Heart left ventricle (tissue), 16 donors: Measurements from ENCODE around the gene BOK. TPM values are rescaled to one million over a fixed set of nuclear protein-coding genes. Genes with fewer than 3 reads are reported as not detected.

Experiments
- ATAC-seq, 4 donors: fragments of 200-7000 bp; cut with Tn5 transposase; one replicate each; pipeline ENCODE4 v1.9.1; 2020 to 2022; ENCODE audit warnings: moderate library complexity in 4 of 4, mild to moderate bottlenecking in 3 of 4, moderate number of reproducible peaks in 1 of 4
- DNase-seq, 5 donors: peaks; one replicate each; pipeline ENCODE4 v3.0.0-alpha.2; 2020
- H3K27ac ChIP-seq, 12 donors: fragments of 200-600 bp; sonication (generic) in 4 of 12; one replicate each; pipeline versions ENCODE4 v1.5.0 to v1.8.0; 2016 to 2022; ENCODE audit warnings: mild to moderate bottlenecking in 2 of 12
- H3K27me3 ChIP-seq, 9 donors: fragments of 200-600 bp; sonication (generic) in 2 of 9; one replicate each; pipeline versions ENCODE4 v1.5.1 to v1.8.0; 2016 to 2022; ENCODE audit warnings: mild to moderate bottlenecking in 3 of 9
- H3K36me3 ChIP-seq, 9 donors: fragments of 200-600 bp; sonication (generic) in 2 of 9; one replicate each; pipeline versions ENCODE4 v1.5.0 to v1.8.0; 2018 to 2022; ENCODE audit warnings: mild to moderate bottlenecking in 2 of 9
- H3K4me1 ChIP-seq, 12 donors: fragments of 200-600 bp; sonication (generic) in 4 of 12; one replicate each; pipeline versions ENCODE4 v1.5.0 to v1.8.0; 2016 to 2022; ENCODE audit warnings: mild to moderate bottlenecking in 3 of 12
- H3K4me3 ChIP-seq, 12 donors: fragments of 200-600 bp; sonication (generic) in 4 of 12; one replicate each; pipeline versions ENCODE4 v1.5.0 to v1.8.0; 2017 to 2022; ENCODE audit warnings: mild to moderate bottlenecking in 9 of 12, moderate library complexity in 4 of 12
- H3K9me3 ChIP-seq, 12 donors: fragments of 200-600 bp; sonication (generic) in 4 of 12; one replicate each; pipeline versions ENCODE4 v1.5.0 to v1.8.0; 2016 to 2022; ENCODE audit warnings: mild to moderate bottlenecking in 1 of 12
- POLR2A ChIP-seq, 2 donors: fragments of 450-650 bp; IDR thresholded peaks; one replicate each; pipeline ENCODE4 v1.6.1; 2017; ENCODE audit warnings: antibody characterized with exemption in 2 of 2, mild to moderate bottlenecking in 2 of 2, moderate library complexity in 2 of 2
- WGBS, 4 donors: extraction: QIAGEN DNeasy Blood & Tissue Kit in 2 of 4; methylation state at CpG; one replicate each; pipeline versions ENCODE4 v1.1.5 to v1.1.7; 2013 to 2018; 5-methylcytosine and 5-hydroxymethylcytosine counted together
- intact Hi-C, 10 donors: fragments of 100-400 bp; cut with DNase I; formaldehyde crosslinking; loops; one replicate each; pipeline versions ENCODE4 v1.11.1 to v1.14.2; 2022
- polyA plus RNA-seq, 2 donors: library from polyadenylated mRNA; stranded (reverse); fragments of 200-250 nt; gene quantifications; one replicate each; pipeline ENCODE4 v1.2.3, GENCODE V29; 2013
- total RNA-seq, 9 donors: library from RNA; depleted of rRNA in 2 of 9; stranded (reverse); fragments of >200 nt in 2 of 9; fragmentation: NEBNext Ultra II Directional in 3 of 9; extraction: Animal tissue kit (Norgen Biotek cat#: 25700) in 3 of 9; gene quantifications; one replicate each; pipeline versions ENCODE4 v1.1.0 to v1.2.4, GENCODE V29; 2016 to 2023
- TF ChIP-seq, protein P1 (sequence below), 12 donors: fragments of 200-600 bp; sonication (generic) in 4 of 12; IDR thresholded peaks; one replicate each; pipeline versions ENCODE4 v1.5.0 to v1.8.0; 2018 to 2022; ENCODE audit warnings: antibody characterized with exemption in 12 of 12, mild to moderate bottlenecking in 5 of 12
- donor health status: ischemic (EF 13 %, LVEDD 7.1; RV severe dilation, severe dysfunction).
- donor health status: healthy with polysubstance abuse.
- donor health status: DM: no; HTN: yes; CAD: no.
- donor health status: DM: no; HTN: no; CAD: no.
- donor health status: ischemic (EF 25% LVEDD 6.9; RV normal size, moderate dysfunction).
- donor health status: ischemic (EF 25% LVEDD 5.7; RV mildly dilated, moderate dysfunction).
- donor health status: healthy.
- donor health status: DM: yes; HTN: yes; CAD: no.
- donor health status: ischemic (EF 35%, LVEDD 5.7; RV mildly dilated, moderate dysfunction).
- donor health status: nonischemic (EF 11% LVEDD 7.7; RV severe dilation, severe dysfunction).
- donor health status: DM: yes; HTN: yes; CAD: no.
- donor health status: PGD.
- donor health status: ischemic (EF 29% LVEDD 5.4; RV normal size, mild dysfunction).
- donor health status: nonischemic (EF 23%, LVEDD 6.1; RV moderate dilation, normal function).

BOK gene
- total and polyA plus RNA-seq, 11 donors, result 1.4 to 22.3 (median 8.4) TPM

DNA sequence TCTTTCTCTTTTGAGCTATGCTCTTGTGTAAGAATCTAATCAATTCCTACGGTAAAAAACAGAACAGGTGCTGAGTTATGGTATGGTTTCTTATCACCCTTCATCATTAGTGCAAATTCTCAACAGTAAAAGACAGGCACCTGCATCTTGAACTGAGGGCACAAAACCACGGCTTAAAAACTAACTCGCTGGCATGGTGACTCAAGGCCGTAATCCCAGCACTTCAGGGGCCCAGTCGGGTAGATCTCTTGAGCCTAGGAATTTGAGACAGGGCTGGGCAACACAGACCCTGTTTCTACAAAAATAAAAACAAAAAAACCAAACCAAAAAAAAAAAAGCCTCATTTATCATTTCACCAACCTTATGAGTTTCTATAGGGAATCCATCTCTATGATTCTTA, 45.1 kb downstream of the BOK start:
- DNase-seq (no peak), ATAC-seq (no peak)
- H3K4me3 ChIP-seq, result no peak overlapping the region
- intact Hi-C loops, result no loop called here
- no peaks in the 10 kb centered on the region for H3K9me3 ChIP-seq
- TF ChIP-seq POLR2A (IDR thresholded peaks at IDR 0.05), result no peak
- TF ChIP-seq, protein P1, sequence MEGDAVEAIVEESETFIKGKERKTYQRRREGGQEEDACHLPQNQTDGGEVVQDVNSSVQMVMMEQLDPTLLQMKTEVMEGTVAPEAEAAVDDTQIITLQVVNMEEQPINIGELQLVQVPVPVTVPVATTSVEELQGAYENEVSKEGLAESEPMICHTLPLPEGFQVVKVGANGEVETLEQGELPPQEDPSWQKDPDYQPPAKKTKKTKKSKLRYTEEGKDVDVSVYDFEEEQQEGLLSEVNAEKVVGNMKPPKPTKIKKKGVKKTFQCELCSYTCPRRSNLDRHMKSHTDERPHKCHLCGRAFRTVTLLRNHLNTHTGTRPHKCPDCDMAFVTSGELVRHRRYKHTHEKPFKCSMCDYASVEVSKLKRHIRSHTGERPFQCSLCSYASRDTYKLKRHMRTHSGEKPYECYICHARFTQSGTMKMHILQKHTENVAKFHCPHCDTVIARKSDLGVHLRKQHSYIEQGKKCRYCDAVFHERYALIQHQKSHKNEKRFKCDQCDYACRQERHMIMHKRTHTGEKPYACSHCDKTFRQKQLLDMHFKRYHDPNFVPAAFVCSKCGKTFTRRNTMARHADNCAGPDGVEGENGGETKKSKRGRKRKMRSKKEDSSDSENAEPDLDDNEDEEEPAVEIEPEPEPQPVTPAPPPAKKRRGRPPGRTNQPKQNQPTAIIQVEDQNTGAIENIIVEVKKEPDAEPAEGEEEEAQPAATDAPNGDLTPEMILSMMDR (IDR thresholded peaks at IDR 0.05), result no peak
- no peak overlapping the region for H3K27ac ChIP-seq
- WGBS, 4 donors, result 79 to 90% (median 87%) methylated on average over 5 of the region's 5 CpGs
- no peaks in the 10 kb centered on the region for H3K27me3 ChIP-seq
- H3K36me3 ChIP-seq, result peaks cover 0 to 81% (median 75%) of the 10 kb centered on the region in 9 donors
- peaks cover 0 to 3% (median 0%) of the 10 kb centered on the region in 12 donors for H3K4me1 ChIP-seq

GRCh38 chr2:241606186-241606585, 47.6 kb downstream of the BOK start:
- TF ChIP-seq, protein P1 (IDR thresholded peaks at IDR 0.05), result no peak
- no peak for TF ChIP-seq POLR2A (IDR thresholded peaks at IDR 0.05)
- intact Hi-C loops, result no loop called here
- 95 to 98% (median 96%) methylated on average over 8 of the region's 8 CpGs for WGBS, 4 donors
- ATAC-seq (no peak), DNase-seq (no peak)
- H3K36me3 ChIP-seq, result peaks cover 0 to 57% (median 52%) of the 10 kb centered on the region in 9 donors
- H3K27me3 ChIP-seq, result no peaks in the 10 kb centered on the region
- H3K4me3 ChIP-seq, result no peak overlapping the region
- H3K27ac ChIP-seq, result no peak overlapping the region
- H3K4me1 ChIP-seq, result peaks cover 0 to 22% (median 12%) of the 10 kb centered on the region in 12 donors
- no peaks in the 10 kb centered on the region for H3K9me3 ChIP-seq

DNA sequence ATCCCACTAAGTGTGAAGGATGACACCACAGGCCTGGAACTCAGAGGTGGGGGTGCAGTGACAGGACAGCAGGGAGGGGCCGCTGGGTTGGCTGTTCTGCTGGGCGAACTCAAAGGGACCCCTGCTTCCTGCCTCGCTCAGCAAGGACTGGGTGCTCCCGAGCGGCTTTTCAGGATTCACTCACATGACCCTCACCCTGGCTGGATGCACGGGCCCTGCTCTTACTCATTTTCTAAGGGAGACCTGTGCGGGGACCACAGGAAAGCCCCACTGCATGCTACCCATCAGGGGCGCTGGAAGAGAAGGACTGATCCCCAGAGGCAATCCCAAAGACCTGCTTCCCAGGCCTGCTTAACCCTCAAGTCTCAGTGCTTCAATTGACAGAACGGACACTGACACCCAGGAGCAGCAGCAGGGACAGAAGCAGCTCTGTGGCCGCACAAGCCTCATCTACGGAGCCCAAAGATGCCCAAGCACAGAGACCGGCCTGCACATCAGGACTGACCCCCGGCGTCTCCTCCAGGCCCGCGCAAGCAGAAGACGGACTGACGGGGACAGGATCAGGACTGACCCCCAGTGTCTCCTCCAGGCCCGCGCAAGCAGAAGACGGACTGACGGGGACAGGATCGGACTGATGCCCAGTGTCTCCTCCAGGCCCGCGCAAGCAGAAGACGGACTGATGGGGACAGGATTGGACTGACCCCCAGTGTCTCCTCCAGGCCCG, 48.8 kb downstream of the BOK start:
- H3K9me3 ChIP-seq, result no peaks in the 10 kb centered on the region
- peaks cover 0 to 22% (median 12%) of the 10 kb centered on the region in 12 donors for H3K4me1 ChIP-seq
- TF ChIP-seq, protein P1 (IDR thresholded peaks at IDR 0.05), result no peak
- TF ChIP-seq POLR2A (IDR thresholded peaks at IDR 0.05), result no peak
- ATAC-seq (no peak), DNase-seq (no peak)
- H3K27me3 ChIP-seq, result no peaks in the 10 kb centered on the region
- no peak overlapping the region for H3K27ac ChIP-seq
- intact Hi-C loops, result no loop called here
- H3K4me3 ChIP-seq, result no peak overlapping the region
- WGBS, 4 donors, result 90 to 97% (median 95%) methylated on average over 25 to 27 of the region's 27 CpGs
- peaks cover 0 to 46% (median 41%) of the 10 kb centered on the region in 9 donors for H3K36me3 ChIP-seq

DNA sequence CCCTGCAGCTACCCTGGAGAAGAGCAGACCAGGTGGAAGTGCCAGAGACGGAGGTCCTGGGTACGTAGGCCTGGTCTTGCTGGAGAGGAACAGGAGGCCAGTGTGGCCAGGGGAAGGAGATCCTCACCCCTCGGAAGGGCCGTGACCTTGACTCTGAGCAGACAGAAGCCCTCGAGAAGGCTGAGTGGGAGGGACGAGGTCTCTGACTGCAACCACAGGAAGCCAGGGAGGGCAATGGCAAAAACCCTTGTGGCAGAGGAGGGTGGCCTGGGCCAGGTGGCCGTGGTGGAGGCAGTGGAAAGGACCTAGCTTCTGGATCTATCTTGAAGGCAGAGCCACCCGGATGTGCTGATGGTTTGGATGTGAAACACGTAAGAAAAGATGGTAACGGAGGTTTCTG, 50.3 kb downstream of the BOK start:
- 83 to 86% (median 86%) methylated on average over 10 of the region's 10 CpGs for WGBS, 4 donors
- ATAC-seq (no peak), DNase-seq (no peak)
- no peak overlapping the region for H3K4me3 ChIP-seq
- no peak overlapping the region for H3K27ac ChIP-seq
- intact Hi-C loops, result no loop called here
- H3K9me3 ChIP-seq, result no peaks in the 10 kb centered on the region
- no peaks in the 10 kb centered on the region for H3K27me3 ChIP-seq
- H3K4me1 ChIP-seq, result peaks cover 0 to 34% (median 16%) of the 10 kb centered on the region in 12 donors
- H3K36me3 ChIP-seq, result peaks cover 0 to 38% (median 29%) of the 10 kb centered on the region in 9 donors
- no peak for TF ChIP-seq POLR2A (IDR thresholded peaks at IDR 0.05)
- TF ChIP-seq, protein P1 (IDR thresholded peaks at IDR 0.05), result no peak
